Caco-2 (cell line): Measurements from ENCODE around the gene PSMB4. TPM values are rescaled to one million over a fixed set of nuclear protein-coding genes. Genes with fewer than 3 reads are reported as not detected.

Source experiments
- BruUV-seq: library from RNA; stranded (reverse); fragments of 400-500 nt; replicated peaks from 2 replicates; lab custom pipeline; 2021; lab: Mats Ljungman, UMichigan
- CTCF ChIA-PET: fragments of 300-600 bp; sonication (Branson Sonifier 250); formaldehyde crosslinking; loops from one replicate; lab custom pipeline; 2022; ENCODE audit warnings: antibody characterized with exemption; lab: Charles Lee
- POLR2A ChIA-PET: fragments of 300-600 bp; sonication (Branson Sonifier 250); formaldehyde crosslinking; loops from one replicate; lab custom pipeline; 2022; ENCODE audit warnings: antibody characterized with exemption; lab: Charles Lee
- DNase-seq, 2 experiments: peaks; one replicate each; pipeline versions ENCODE4 v3.0.0 to v3.0.0-alpha.2; 2020 to 2022
- H3K27me3 ChIP-seq: replicated peaks from 2 replicates; pipeline ENCODE4 v1.6.0; 2011; ENCODE audit warnings: low read length; ENCODE audit not compliant: control insufficient read depth, insufficient read depth
- H3K36me3 ChIP-seq: 2 replicates; pipeline ENCODE4 v1.5.1; 2011; ENCODE audit warnings: low read length; ENCODE audit not compliant: control insufficient read depth, insufficient read depth
- H3K4me1 ChIP-seq: fragments of 250-450 bp; sonication (Bioruptor Pico); 2 replicates; pipeline ENCODE4 v1.5.1; 2020; ENCODE audit warnings: mild to moderate bottlenecking
- H3K4me3 ChIP-seq: 2 replicates; pipeline ENCODE4 v1.5.1; 2011; ENCODE audit warnings: low read depth, mild to moderate bottlenecking, control low read depth, low read length
- H3K9me3 ChIP-seq: fragments of 250-450 bp; sonication (Bioruptor Pico); 2 replicates; pipeline ENCODE4 v1.5.1; 2020; ENCODE audit warnings: mild to moderate bottlenecking, moderate library complexity
- H3K27ac Mint-ChIP-seq: one replicate; pipeline ENCODE4 v1.8.0; 2022; ENCODE audit warnings: mixed read lengths; ENCODE audit not compliant: unreplicated experiment
- H3K27me3 Mint-ChIP-seq: one replicate; pipeline ENCODE4 v1.8.0; 2022; ENCODE audit warnings: mixed read lengths; ENCODE audit not compliant: insufficient read depth, unreplicated experiment
- H3K36me3 Mint-ChIP-seq: one replicate; pipeline ENCODE4 v1.8.0; 2022; ENCODE audit warnings: mild to moderate bottlenecking, mixed read lengths; ENCODE audit not compliant: insufficient read depth, unreplicated experiment
- H3K4me1 Mint-ChIP-seq: one replicate; pipeline ENCODE4 v1.8.0; 2022; ENCODE audit warnings: low read depth, mixed read lengths; ENCODE audit not compliant: unreplicated experiment
- H3K4me3 Mint-ChIP-seq: one replicate; pipeline ENCODE4 v1.8.0; 2022; ENCODE audit warnings: mild to moderate bottlenecking, moderate library complexity, mixed read lengths; ENCODE audit not compliant: unreplicated experiment
- H3K9me3 Mint-ChIP-seq: one replicate; pipeline ENCODE4 v1.8.0; 2022; ENCODE audit warnings: mixed read lengths; ENCODE audit not compliant: unreplicated experiment
- CTCF ChIP-seq, 2 experiments: fragments of 200-600 bp in 1 of 2; IDR thresholded peaks; 1 replicate in 1 of 2; 2 replicates in 1 of 2; pipeline versions ENCODE4 v1.5.1 to v1.8.0; 2011 to 2022; ENCODE audit warnings: antibody characterized with exemption in 1 of 2, control low read depth in 1 of 2, inconsistent platforms in 1 of 2, low read depth in 1 of 2, low read length in 1 of 2, mild to moderate bottlenecking in 1 of 2, moderate library complexity in 1 of 2; ENCODE audit not compliant: insufficient read depth in 1 of 2, severe bottlenecking in 1 of 2, unreplicated experiment in 1 of 2
- intact Hi-C: fragments of 100-400 bp; cut with micrococcal nuclease; formaldehyde crosslinking; loops from one replicate; pipeline ENCODE4 v1.10.0; 2022; ENCODE audit not compliant: unreplicated experiment
- total RNA-seq: library from RNA; stranded (reverse); gene quantifications from 2 replicates; pipeline ENCODE4 v1.2.3, GENCODE V29; 2022

PSMB4 gene
- total RNA-seq, 1 experiment from 2014 or later, result 330 TPM

- Mint-ChIP-seq H3K27me3 (no peaks in the 10 kb centered on the region), H3K36me3 (no peaks in the 10 kb centered on the region), H3K9me3 (no peaks in the 10 kb centered on the region), H3K4me1 (peaks cover 13% of the 10 kb centered on the region), H3K4me3 (peak overlapping the region; percentile 74), H3K27ac (peak overlapping the region; percentile 84)
- H3K4me3 ChIP-seq, result peak overlapping the region; percentile 43
- no TSS peak for BruUV-seq
- ChIA-PET CTCF (interaction anchor here (0.6 to 1.2 kb wide), 3 partner anchors 21 to 71 kb away, joined by 3 to 4 read pairs (median 3); no protein-coding TSS in a partner anchor), POLR2A (interaction anchor here (0.6 to 0.7 kb wide), 4 partner anchors 10 to 617 kb away, joined by 4 to 7 read pairs (median 6); no protein-coding TSS in a partner anchor)
- no peaks in the 10 kb centered on the region for H3K9me3 ChIP-seq
- intact Hi-C loops, result no loop called here
- no peak for DNase-seq
- no peak for TF ChIP-seq CTCF (IDR thresholded peaks at IDR 0.05; ENCODE audit: insufficient read depth in 1 of 2, low read depth in 1 of 2, low read length in 1 of 2, severe bottlenecking in 1 of 2, unreplicated experiment in 1 of 2)
- no peaks in the 10 kb centered on the region for H3K27me3 ChIP-seq
- no peaks in the 10 kb centered on the region for H3K36me3 ChIP-seq
- peaks cover 14% of the 10 kb centered on the region for H3K4me1 ChIP-seq
These were observed 27.9 kb upstream of the PSMB4 start for GRCh38 chr1:151371370-151372057.

- no peaks in the 10 kb centered on the region for H3K36me3 Mint-ChIP-seq
- Histone ChIP-seq H3K36me3 (no peaks in the 10 kb centered on the region), H3K27me3 (no peaks in the 10 kb centered on the region), H3K4me3 (peak within 1 kb of the TSS; percentile 43), H3K4me1 (peaks cover 14% of the 10 kb centered on the region), H3K9me3 (no peaks in the 10 kb centered on the region)
- CTCF ChIA-PET, result interaction anchor here (0.6 to 1.2 kb wide), 3 partner anchors 22 to 71 kb away, joined by 3 to 4 read pairs (median 3); no protein-coding TSS in a partner anchor
- H3K4me1 Mint-ChIP-seq, result peaks cover 13% of the 10 kb centered on the region
- BruUV-seq, result TSS peak; percentile 61
- TF ChIP-seq CTCF (IDR thresholded peaks at IDR 0.05; ENCODE audit: insufficient read depth in 1 of 2, low read depth in 1 of 2, low read length in 1 of 2, severe bottlenecking in 1 of 2, unreplicated experiment in 1 of 2), result no peak
- peak within 1 kb of the TSS; percentile 84 for H3K27ac Mint-ChIP-seq
- peak; percentile 74 to 80 for DNase-seq
- H3K4me3 Mint-ChIP-seq, result peak within 1 kb of the TSS; percentile 74
- POLR2A ChIA-PET, result interaction anchor here (0.6 to 0.7 kb wide), 4 partner anchors 9 to 616 kb away, joined by 4 to 7 read pairs (median 6); no protein-coding TSS in a partner anchor
- intact Hi-C loops, result no loop called here
- no peaks in the 10 kb centered on the region for H3K9me3 Mint-ChIP-seq
- H3K27me3 Mint-ChIP-seq, result no peaks in the 10 kb centered on the region
These were observed 27.1 kb upstream of the PSMB4 start, which contains the start of gene SELENBP1 for GRCh38 chr1:151372058-151372934. TSS of gene SELENBP1 (minus strand) at chr1:151372705. CDS start at chr1:151372641, 64 bp downstream.

GRCh38 chr1:151373196-151373595, 26.2 kb upstream of the PSMB4 start:
- no peak for TF ChIP-seq CTCF (IDR thresholded peaks at IDR 0.05; ENCODE audit: insufficient read depth in 1 of 2, low read depth in 1 of 2, low read length in 1 of 2, severe bottlenecking in 1 of 2, unreplicated experiment in 1 of 2)
- Mint-ChIP-seq H3K27me3 (no peaks in the 10 kb centered on the region), H3K4me3 (peak overlapping the region; percentile 74), H3K27ac (peak overlapping the region; percentile 81), H3K9me3 (no peaks in the 10 kb centered on the region), H3K4me1 (peaks cover 13% of the 10 kb centered on the region), H3K36me3 (no peaks in the 10 kb centered on the region)
- no TSS peak for BruUV-seq
- Histone ChIP-seq H3K36me3 (no peaks in the 10 kb centered on the region), H3K4me3 (no peak overlapping the region), H3K27me3 (no peaks in the 10 kb centered on the region), H3K4me1 (peaks cover 14% of the 10 kb centered on the region), H3K9me3 (no peaks in the 10 kb centered on the region)
- no peak for DNase-seq
- ChIA-PET CTCF (interaction anchor here (1.2 kb wide), 1 partner anchor 72 kb away, joined by 3 read pairs; no protein-coding TSS in a partner anchor), POLR2A (no interaction called here)
- intact Hi-C loops, result no loop called here
